H9 (cell line): ENCODE data around the gene CBLB. TPM values are rescaled to one million over a fixed set of nuclear protein-coding genes. Genes with fewer than 3 reads are reported as not detected.

Experiments
- DNase-seq: peaks from one replicate; pipeline ENCODE4 v3.0.0-alpha.2; 2017
- H2AFZ ChIP-seq: one replicate; pipeline ENCODE4 v1.6.1; 2013; ENCODE audit warnings: mild to moderate bottlenecking, low read length, control low read depth, moderate library complexity
- H2AK5ac ChIP-seq: 2 replicates; pipeline ENCODE4 v1.6.1; 2013; ENCODE audit warnings: low read length, control low read depth, mixed read lengths; ENCODE audit not compliant: insufficient read length
- H2BK120ac ChIP-seq: one replicate; pipeline ENCODE4 v1.6.1; 2013; ENCODE audit warnings: low read depth, mild to moderate bottlenecking, low read length, control low read depth, inconsistent platforms; ENCODE audit not compliant: poor library complexity, severe bottlenecking
- H2BK12ac ChIP-seq: 2 replicates; pipeline ENCODE4 v1.6.1; 2013; ENCODE audit warnings: low read length, control low read depth, mixed read lengths, low read depth; ENCODE audit not compliant: insufficient read length
- H2BK15ac ChIP-seq: 2 replicates; pipeline ENCODE4 v1.6.1; 2013; ENCODE audit warnings: low read depth, low read length, control low read depth
- H2BK20ac ChIP-seq: one replicate; pipeline ENCODE4 v1.6.1; 2013; ENCODE audit warnings: low read depth, mild to moderate bottlenecking, low read length, control low read depth, inconsistent platforms; ENCODE audit not compliant: poor library complexity, severe bottlenecking
- H2BK5ac ChIP-seq: 2 replicates; pipeline ENCODE4 v1.6.1; 2013; ENCODE audit warnings: low read length, control low read depth, mixed read lengths; ENCODE audit not compliant: insufficient read length
- H3K14ac ChIP-seq: 2 replicates; pipeline ENCODE4 v1.6.1; 2013; ENCODE audit warnings: low read length, control low read depth; ENCODE audit not compliant: insufficient read depth
- H3K18ac ChIP-seq: 2 replicates; pipeline ENCODE4 v1.6.1; 2013; ENCODE audit warnings: low read depth, mild to moderate bottlenecking, mixed read lengths, low read length, control low read depth; ENCODE audit not compliant: insufficient read length
- H3K23ac ChIP-seq: 2 replicates; pipeline ENCODE4 v1.6.1; 2013; ENCODE audit warnings: low read length, control low read depth, mixed read lengths, low read depth; ENCODE audit not compliant: insufficient read length
- H3K23me2 ChIP-seq: 2 replicates; pipeline ENCODE4 v1.6.1; 2013; ENCODE audit warnings: low read depth, mild to moderate bottlenecking, mixed read lengths, low read length, control low read depth; ENCODE audit not compliant: insufficient read length, poor library complexity, severe bottlenecking
- H3K27ac ChIP-seq: 2 replicates; pipeline ENCODE4 v1.5.1; 2013; ENCODE audit warnings: low read length, control low read depth, mixed read lengths, low read depth; ENCODE audit not compliant: insufficient read length
- H3K27me3 ChIP-seq: 2 replicates; pipeline ENCODE4 v1.6.1; 2013; ENCODE audit warnings: low read length, control low read depth, inconsistent platforms; ENCODE audit not compliant: insufficient read depth
- H3K4ac ChIP-seq: 2 replicates; pipeline ENCODE4 v1.6.1; 2013; ENCODE audit warnings: low read depth, mild to moderate bottlenecking, control low read depth, inconsistent platforms, low read length, moderate library complexity
- H3K4me1 ChIP-seq: 2 replicates; pipeline ENCODE4 v1.6.1; 2013; ENCODE audit warnings: low read length, control low read depth, inconsistent platforms; ENCODE audit not compliant: insufficient read depth
- H3K4me2 ChIP-seq: 2 replicates; pipeline ENCODE4 v1.6.1; 2013; ENCODE audit warnings: low read length, control low read depth, mixed read lengths; ENCODE audit not compliant: insufficient read length, insufficient read depth
- H3K56ac ChIP-seq: 2 replicates; pipeline ENCODE4 v1.6.1; 2013; ENCODE audit warnings: low read depth, mild to moderate bottlenecking, mixed read lengths, low read length, control low read depth; ENCODE audit not compliant: insufficient read length
- H3K79me1 ChIP-seq: 2 replicates; pipeline ENCODE4 v1.6.1; 2013; ENCODE audit warnings: low read depth, mild to moderate bottlenecking, moderate library complexity, low read length, control low read depth, inconsistent platforms; ENCODE audit not compliant: insufficient read depth, poor library complexity, severe bottlenecking
- H3K79me2 ChIP-seq: 2 replicates; pipeline ENCODE4 v1.6.1; 2013; ENCODE audit warnings: low read length, control low read depth, inconsistent platforms; ENCODE audit not compliant: insufficient read depth
- H3K9ac ChIP-seq: 2 replicates; pipeline ENCODE4 v1.6.1; 2013; ENCODE audit warnings: low read length, control low read depth, mixed read lengths; ENCODE audit not compliant: insufficient read length; ENCODE audit errors: extremely low read depth
- H3K9me3 ChIP-seq: one replicate; pipeline ENCODE4 v1.6.1; 2013; ENCODE audit warnings: low read depth, low read length, inconsistent platforms; ENCODE audit not compliant: control insufficient read depth
- H3T11ph ChIP-seq: one replicate; pipeline ENCODE4 v1.6.1; 2013; ENCODE audit warnings: mild to moderate bottlenecking, low read length, control low read depth, inconsistent platforms
- H4K20me1 ChIP-seq: one replicate; pipeline ENCODE4 v1.6.1; 2013; ENCODE audit not compliant: control insufficient read depth, insufficient read length, insufficient read depth
- H4K5ac ChIP-seq: 2 replicates; pipeline ENCODE4 v1.6.1; 2013; ENCODE audit warnings: low read depth, mild to moderate bottlenecking, mixed read lengths, low read length, control low read depth; ENCODE audit not compliant: insufficient read length
- H4K8ac ChIP-seq: replicated peaks from 2 replicates; pipeline ENCODE4 v1.6.1; 2013; ENCODE audit warnings: low read length, control low read depth, mixed read lengths, low read depth; ENCODE audit not compliant: insufficient read length
- H4K91ac ChIP-seq: 2 replicates; pipeline ENCODE4 v1.6.1; 2013; ENCODE audit warnings: low read depth, mild to moderate bottlenecking, moderate library complexity, mixed read lengths, low read length, control low read depth; ENCODE audit not compliant: insufficient read length
- H3K27ac Mint-ChIP-seq, 3 experiments: 2 replicates in 2 of 3; 3 replicates in 1 of 3; pipeline ENCODE4 v1.8.0; 2020 to 2021; ENCODE audit warnings: mixed read lengths in 3 of 3, mild to moderate bottlenecking in 1 of 3, moderate library complexity in 1 of 3
- H3K27me3 Mint-ChIP-seq: 2 replicates; pipeline ENCODE4 v1.8.0; 2021; ENCODE audit warnings: low read depth, mild to moderate bottlenecking, moderate library complexity, mixed read lengths
- H3K36me3 Mint-ChIP-seq, 3 experiments: 2 replicates in 2 of 3; 3 replicates in 1 of 3; pipeline ENCODE4 v1.8.0; 2020 to 2021; ENCODE audit warnings: low read depth in 3 of 3, mixed read lengths in 3 of 3; ENCODE audit not compliant: insufficient read depth in 1 of 3
- H3K4me1 Mint-ChIP-seq, 2 experiments: 2 replicates each; pipeline ENCODE4 v1.8.0; 2020; ENCODE audit warnings: mixed read lengths in 2 of 2
- H3K4me3 Mint-ChIP-seq, 2 experiments: 2 replicates in 1 of 2; 3 replicates in 1 of 2; pipeline ENCODE4 v1.8.0; 2020 to 2021; ENCODE audit warnings: mild to moderate bottlenecking in 2 of 2, mixed read lengths in 2 of 2, moderate library complexity in 1 of 2
- H3K9me3 Mint-ChIP-seq, 2 experiments: 2 replicates in 1 of 2; 3 replicates in 1 of 2; pipeline ENCODE4 v1.8.0; 2020; ENCODE audit warnings: mild to moderate bottlenecking in 2 of 2, mixed read lengths in 2 of 2, moderate library complexity in 1 of 2
- CTCF ChIP-seq: fragments of 200-600 bp; sonication (generic); conservative IDR thresholded peaks from 3 replicates; pipeline ENCODE4 v1.8.0; 2021; ENCODE audit warnings: antibody characterized with exemption, mild to moderate bottlenecking
- total RNA-seq: library from RNA; stranded (reverse); gene quantifications from 2 replicates; pipeline ENCODE4 v1.2.1, GENCODE V29; 2021

CBLB gene
- total RNA-seq, 1 experiment from 2014 or later = 25.7 TPM

GRCh38 chr3:105781871-105782270, 86.9 kb downstream of the CBLB start:
- no peaks in the 10 kb centered on the region for H3K9me3 Mint-ChIP-seq
- no peak overlapping the region for H2BK15ac ChIP-seq
- DNase-seq = no peak
- no peak overlapping the region for H2BK20ac ChIP-seq
- no peak overlapping the region for H3K9ac ChIP-seq
- H3K56ac ChIP-seq = no peak overlapping the region
- H3K27ac ChIP-seq = no peak overlapping the region
- no peaks in the 10 kb centered on the region; the same call in 1 of the 2 replicates for H3K79me2 ChIP-seq
- H2BK120ac ChIP-seq = no peak overlapping the region
- H3K27ac Mint-ChIP-seq = peak overlapping the region in 1 of 3 experiments; percentile 17; a peak in 1 of 7 replicates
- no peaks in the 10 kb centered on the region for H3K36me3 Mint-ChIP-seq
- no peaks in the 10 kb centered on the region for H4K20me1 ChIP-seq
- no peak overlapping the region for H3K4me3 Mint-ChIP-seq
- H3K23me2 ChIP-seq = no peaks in the 10 kb centered on the region
- no peak overlapping the region for H3K4me2 ChIP-seq
- H4K91ac ChIP-seq = no peak overlapping the region
- no peaks in the 10 kb centered on the region for H3K4me1 ChIP-seq
- H3K4me1 Mint-ChIP-seq = peaks cover 3 to 7% of the 10 kb centered on the region in 2 experiments; a peak in 3 of 4 replicates
- H3K14ac ChIP-seq = no peak overlapping the region
- no peak overlapping the region for H2BK12ac ChIP-seq
- no peak overlapping the region for H4K5ac ChIP-seq
- no peak overlapping the region for H3K23ac ChIP-seq
- no peaks in the 10 kb centered on the region for H3K9me3 ChIP-seq
- H3K18ac ChIP-seq = no peak overlapping the region
- no peak overlapping the region for H2BK5ac ChIP-seq
- no peak overlapping the region for H2AFZ ChIP-seq
- H3K27me3 ChIP-seq = no peaks in the 10 kb centered on the region
- H3K27me3 Mint-ChIP-seq = no peaks in the 10 kb centered on the region
- no peak overlapping the region for H2AK5ac ChIP-seq
- no peak overlapping the region for H3T11ph ChIP-seq
- H4K8ac ChIP-seq = no peak overlapping the region
- H3K4ac ChIP-seq = no peak overlapping the region
- TF ChIP-seq CTCF = no peak
- peaks cover 3% of the 10 kb centered on the region for H3K79me1 ChIP-seq
